OCI-LY7 (cell line): ENCODE results near the gene LRP8. TPM values are rescaled to one million over a fixed set of nuclear protein-coding genes. Genes with fewer than 3 reads are reported as not detected.

ENCODE experiments used
- BruUV-seq: library from RNA; stranded (reverse); fragments of 400-500 nt; replicated peaks from 2 replicates; lab custom pipeline; 2021; lab: Mats Ljungman, UMichigan
- CTCF ChIA-PET: fragments of 300-600 bp; sonication (Branson Sonifier 250); formaldehyde crosslinking; loops from one replicate; lab custom pipeline; 2022; ENCODE audit warnings: antibody characterized with exemption; ENCODE audit not compliant: unreplicated experiment; lab: Charles Lee
- POLR2A ChIA-PET: fragments of 300-600 bp; sonication (Branson Sonifier 250); formaldehyde crosslinking; loops from one replicate; lab custom pipeline; 2022; ENCODE audit warnings: antibody characterized with exemption; lab: Charles Lee
- DNase-seq: peaks from one replicate; pipeline ENCODE4 v3.0.0-alpha.2; 2015; ENCODE audit warnings: low spot score
- H2AFZ ChIP-seq: fragments of 200-600 bp; sonication (generic), shearing (Covaris generic); 2 replicates; pipeline ENCODE4 v1.6.1; 2014; ENCODE audit warnings: mild to moderate bottlenecking, antibody characterized with exemption, low read length, moderate library complexity
- H3K27ac ChIP-seq: fragments of 200-600 bp; sonication (generic); 2 replicates; pipeline ENCODE4 v1.5.1; 2014; ENCODE audit warnings: mixed run types, low read depth, mild to moderate bottlenecking, moderate library complexity, low read length, inconsistent platforms; ENCODE audit not compliant: poor library complexity, severe bottlenecking
- H3K36me3 ChIP-seq: fragments of 200-600 bp; sonication (generic); 2 replicates; pipeline ENCODE4 v1.6.1; 2014; ENCODE audit warnings: mild to moderate bottlenecking, antibody characterized with exemption, low read length, moderate library complexity, mixed read lengths; ENCODE audit not compliant: insufficient read depth
- H3K4me1 ChIP-seq: fragments of 200-600 bp; sonication (generic); 2 replicates; pipeline ENCODE4 v1.5.1; 2014; ENCODE audit warnings: mild to moderate bottlenecking, low read length; ENCODE audit not compliant: insufficient read depth, poor library complexity, severe bottlenecking
- H3K4me2 ChIP-seq: fragments of 200-600 bp; sonication (generic); 2 replicates; pipeline ENCODE4 v1.6.1; 2014; ENCODE audit warnings: mild to moderate bottlenecking, low read length
- H3K4me3 ChIP-seq: fragments of 200-600 bp; sonication (generic); 2 replicates; pipeline ENCODE4 v1.5.1; 2014; ENCODE audit warnings: mild to moderate bottlenecking, low read depth, low read length; ENCODE audit not compliant: poor library complexity, severe bottlenecking
- H3K79me2 ChIP-seq: fragments of 200-600 bp; sonication (generic); 2 replicates; pipeline ENCODE4 v1.6.1; 2016; ENCODE audit warnings: low read depth, mild to moderate bottlenecking, low read length, moderate library complexity, mixed read lengths; ENCODE audit not compliant: insufficient read depth
- H3K9me2 ChIP-seq: fragments of 200-600 bp; sonication (generic); 2 replicates; pipeline ENCODE4 v1.6.1; 2016; ENCODE audit warnings: mild to moderate bottlenecking, low read length, mixed read lengths; ENCODE audit not compliant: insufficient read depth
- H3K9me3 ChIP-seq: fragments of 200-600 bp; sonication (generic); 2 replicates; pipeline ENCODE4 v1.6.1; 2014; ENCODE audit warnings: mild to moderate bottlenecking, mixed run types, low read length, mixed read lengths
- H4K20me1 ChIP-seq: fragments of 200-600 bp; sonication (generic); 2 replicates; pipeline ENCODE4 v1.6.1; 2014; ENCODE audit warnings: mild to moderate bottlenecking, antibody characterized with exemption, low read length, moderate library complexity, mixed read lengths; ENCODE audit not compliant: insufficient read depth
- EZH2phosphoT487 ChIP-seq: fragments of 200-600 bp; sonication (generic); IDR thresholded peaks from 2 replicates; pipeline ENCODE4 v1.6.1; 2018; ENCODE audit warnings: low read depth, borderline replicate concordance, mild to moderate bottlenecking, mixed run types, antibody characterized with exemption, low read length, moderate library complexity, mixed read lengths
- intact Hi-C: fragments of 100-400 bp; cut with micrococcal nuclease; formaldehyde crosslinking; loops from one replicate; pipeline ENCODE4 v1.10.0; 2022; ENCODE audit not compliant: unreplicated experiment
- total RNA-seq, 2 experiments: library from RNA; depleted of rRNA in 1 of 2; stranded (reverse); fragments of >200 nt in 1 of 2; shearing (Covaris generic) in 1 of 2; gene quantifications; 2 replicates each; pipeline ENCODE4 v1.2.3, GENCODE V29; 2014 to 2022
- TF ChIP-seq, protein P1 (sequence below): fragments of 200-600 bp; sonication (generic); conservative IDR thresholded peaks from 2 replicates; pipeline ENCODE4 v1.5.1; 2014; ENCODE audit warnings: mild to moderate bottlenecking, antibody characterized with exemption, low read length, moderate library complexity, mixed read lengths

LRP8 gene
- total RNA-seq, 2 experiments from 2014 or later: 65.6 to 70.0 TPM

- ChIA-PET CTCF (no interaction called here), POLR2A (no interaction called here)
Measured at GRCh38 chr1:53203466-53203865, 124.4 kb downstream of the LRP8 start.

GRCh38 chr1:53198241-53198651 lies 129.6 kb downstream of the LRP8 start:
- no peak overlapping the region for H3K27ac ChIP-seq
- H3K36me3 ChIP-seq: peaks cover 28% of the 10 kb centered on the region
- ChIA-PET CTCF (no interaction called here), POLR2A (interaction anchor here (0.5 to 0.9 kb wide), 2 partner anchors 11 to 1695 kb away, joined by 3 to 4 read pairs; no protein-coding TSS in a partner anchor)
- intact Hi-C loops: loop anchor here (5.0 kb wide), 1 partner anchor 501 kb away; the partner anchor contains the start of gene COA7
- H3K9me3 ChIP-seq: no peaks in the 10 kb centered on the region
- H3K9me2 ChIP-seq: no peaks in the 10 kb centered on the region
- peak overlapping the region; percentile 94 for H3K4me2 ChIP-seq
- DNase-seq: no peak
- H3K4me3 ChIP-seq: peak overlapping the region; percentile 78
- no TSS peak for BruUV-seq
- H4K20me1 ChIP-seq: no peaks in the 10 kb centered on the region
- peaks cover 16% of the 10 kb centered on the region; the same call in 1 of the 2 replicates for H3K79me2 ChIP-seq
- H2AFZ ChIP-seq: no peak overlapping the region
- H3K4me1 ChIP-seq: peaks cover 20% of the 10 kb centered on the region
- TF ChIP-seq EZH2phosphoT487: no peak
- TF ChIP-seq, protein P1, sequence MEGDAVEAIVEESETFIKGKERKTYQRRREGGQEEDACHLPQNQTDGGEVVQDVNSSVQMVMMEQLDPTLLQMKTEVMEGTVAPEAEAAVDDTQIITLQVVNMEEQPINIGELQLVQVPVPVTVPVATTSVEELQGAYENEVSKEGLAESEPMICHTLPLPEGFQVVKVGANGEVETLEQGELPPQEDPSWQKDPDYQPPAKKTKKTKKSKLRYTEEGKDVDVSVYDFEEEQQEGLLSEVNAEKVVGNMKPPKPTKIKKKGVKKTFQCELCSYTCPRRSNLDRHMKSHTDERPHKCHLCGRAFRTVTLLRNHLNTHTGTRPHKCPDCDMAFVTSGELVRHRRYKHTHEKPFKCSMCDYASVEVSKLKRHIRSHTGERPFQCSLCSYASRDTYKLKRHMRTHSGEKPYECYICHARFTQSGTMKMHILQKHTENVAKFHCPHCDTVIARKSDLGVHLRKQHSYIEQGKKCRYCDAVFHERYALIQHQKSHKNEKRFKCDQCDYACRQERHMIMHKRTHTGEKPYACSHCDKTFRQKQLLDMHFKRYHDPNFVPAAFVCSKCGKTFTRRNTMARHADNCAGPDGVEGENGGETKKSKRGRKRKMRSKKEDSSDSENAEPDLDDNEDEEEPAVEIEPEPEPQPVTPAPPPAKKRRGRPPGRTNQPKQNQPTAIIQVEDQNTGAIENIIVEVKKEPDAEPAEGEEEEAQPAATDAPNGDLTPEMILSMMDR: no peak

More at GRCh38 chr1:53203466-53203865, 124.4 kb downstream of the LRP8 start:
- no peak overlapping the region for H3K27ac ChIP-seq
- no TSS peak for BruUV-seq
- no peak overlapping the region for H2AFZ ChIP-seq
- no peak for DNase-seq
- no peak overlapping the region for H3K4me3 ChIP-seq
- H3K9me2 ChIP-seq: no peaks in the 10 kb centered on the region
- H3K9me3 ChIP-seq: peaks cover 17% of the 10 kb centered on the region
- intact Hi-C loops: no loop called here
- peaks cover 1% of the 10 kb centered on the region; the same call in 1 of the 2 replicates for H3K79me2 ChIP-seq
- no peaks in the 10 kb centered on the region for H4K20me1 ChIP-seq
- peaks cover 1% of the 10 kb centered on the region for H3K4me1 ChIP-seq
- TF ChIP-seq EZH2phosphoT487: no peak
- TF ChIP-seq, protein P1: no peak
- H3K36me3 ChIP-seq: peaks cover 75% of the 10 kb centered on the region
- H3K4me2 ChIP-seq: no peak overlapping the region
